Limb (tissue), 2 donors: Measurements from ENCODE around the gene PLA2G7.

Experiments used
- DNase-seq, 2 donors: peaks; one replicate each; pipeline ENCODE4 v3.0.0-alpha.2; 2016; ENCODE audit errors: extremely low spot score in 2 of 2

PLA2G7 gene

GRCh38 chr6:46688966-46689335 lies 46.2 kb downstream of the PLA2G7 start:
- no peak for DNase-seq

GRCh38 chr6:46688117-46688965 lies 46.8 kb downstream of the PLA2G7 start:
- no peak for DNase-seq

GRCh38 chr6:46687619-46688097 lies 47.5 kb downstream of the PLA2G7 start, which contains the start of gene TDRD6:
TSS of gene TDRD6 (plus strand) at chr6:46687885. CDS start at chr6:46688129, 244 bp downstream.
- no peak for DNase-seq

GRCh38 chr6:46684771-46685170 lies 50.4 kb downstream of the PLA2G7 start:
- no peak for DNase-seq

- DNase-seq, result no peak
Measured at GRCh38 chr6:46677314-46677654, 57.9 kb downstream of the PLA2G7 start.

GRCh38 chr6:46676604-46677313 lies 58.4 kb downstream of the PLA2G7 start:
- no peak for DNase-seq

GRCh38 chr6:46674410-46674809 lies 60.8 kb downstream of the PLA2G7 start:
- DNase-seq, result no peak

GRCh38 chr6:46667377-46667776 lies 67.8 kb downstream of the PLA2G7 start:
- DNase-seq, result no peak

- no peak for DNase-seq
Measured at GRCh38 chr6:46661483-46661882, 73.7 kb downstream of the PLA2G7 start.

- no peak for DNase-seq
Measured at GRCh38 chr6:46657642-46658041, 77.5 kb downstream of the PLA2G7 start.

- DNase-seq, result no peak
Measured at GRCh38 chr6:46655803-46656202, 79.4 kb downstream of the PLA2G7 start.
